Stomach (tissue), 4 donors: ENCODE measurements around the gene CADPS.

Source experiments
- POLR2AphosphoS5 ChIP-seq, 3 donors: sonication (generic); formaldehyde crosslinking; IDR thresholded peaks; one replicate each; pipeline ENCODE4 v1.6.1; 2016; ENCODE audit warnings: antibody characterized with exemption in 3 of 3
- TF ChIP-seq, protein P1 (sequence below), 7 experiments: fragments of 450-650 bp in 4 of 7; fragments of 200-600 bp in 3 of 7; sonication (generic) in 3 of 7; IDR thresholded peaks; one replicate each; pipeline ENCODE4 v1.5.1; 2016 to 2019; ENCODE audit warnings: antibody characterized with exemption in 7 of 7, control low read depth in 2 of 7, mild to moderate bottlenecking in 1 of 7

DNA sequence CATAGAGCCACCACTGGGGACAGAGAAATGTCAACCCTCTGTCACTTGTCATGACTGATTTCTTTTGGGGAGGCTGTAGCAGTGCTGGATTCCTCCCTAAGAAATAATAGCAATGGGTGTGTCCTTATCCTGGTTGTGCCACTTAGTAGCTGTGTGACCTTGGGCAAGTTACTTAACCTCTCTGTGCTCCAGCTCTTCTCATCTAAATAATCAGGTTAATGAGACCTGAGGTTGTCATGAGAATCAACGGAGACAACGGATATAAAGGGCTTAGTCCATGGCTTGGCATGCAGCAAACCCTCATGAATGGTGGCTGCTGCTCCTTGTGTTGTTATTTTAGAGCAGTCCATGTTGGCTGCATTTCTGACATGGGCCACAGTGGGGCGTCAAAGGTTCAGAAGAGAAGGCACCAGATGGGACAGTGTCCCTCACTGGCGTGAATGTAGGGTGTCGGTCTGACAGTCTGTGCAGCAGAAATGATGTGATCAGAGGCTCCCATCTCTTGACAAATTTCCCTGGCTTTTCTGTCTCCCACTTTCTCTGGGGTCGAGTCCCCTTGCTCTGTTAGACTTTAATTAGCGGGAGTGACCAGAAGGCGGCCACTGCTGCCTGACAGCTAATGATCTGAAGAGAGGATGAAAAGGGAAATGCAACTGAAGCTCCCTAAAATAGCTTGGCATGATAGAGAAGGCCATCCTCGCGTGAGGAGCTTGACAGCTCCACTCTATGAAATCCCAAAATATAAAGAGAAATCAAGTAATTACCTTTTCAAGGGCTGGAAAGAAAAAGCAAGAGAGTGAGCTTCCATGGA, 209.4 kb downstream of the CADPS start:
- TF ChIP-seq POLR2AphosphoS5 (IDR thresholded peaks at IDR 0.05), result no peak
- TF ChIP-seq, protein P1, sequence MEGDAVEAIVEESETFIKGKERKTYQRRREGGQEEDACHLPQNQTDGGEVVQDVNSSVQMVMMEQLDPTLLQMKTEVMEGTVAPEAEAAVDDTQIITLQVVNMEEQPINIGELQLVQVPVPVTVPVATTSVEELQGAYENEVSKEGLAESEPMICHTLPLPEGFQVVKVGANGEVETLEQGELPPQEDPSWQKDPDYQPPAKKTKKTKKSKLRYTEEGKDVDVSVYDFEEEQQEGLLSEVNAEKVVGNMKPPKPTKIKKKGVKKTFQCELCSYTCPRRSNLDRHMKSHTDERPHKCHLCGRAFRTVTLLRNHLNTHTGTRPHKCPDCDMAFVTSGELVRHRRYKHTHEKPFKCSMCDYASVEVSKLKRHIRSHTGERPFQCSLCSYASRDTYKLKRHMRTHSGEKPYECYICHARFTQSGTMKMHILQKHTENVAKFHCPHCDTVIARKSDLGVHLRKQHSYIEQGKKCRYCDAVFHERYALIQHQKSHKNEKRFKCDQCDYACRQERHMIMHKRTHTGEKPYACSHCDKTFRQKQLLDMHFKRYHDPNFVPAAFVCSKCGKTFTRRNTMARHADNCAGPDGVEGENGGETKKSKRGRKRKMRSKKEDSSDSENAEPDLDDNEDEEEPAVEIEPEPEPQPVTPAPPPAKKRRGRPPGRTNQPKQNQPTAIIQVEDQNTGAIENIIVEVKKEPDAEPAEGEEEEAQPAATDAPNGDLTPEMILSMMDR (IDR thresholded peaks at IDR 0.05), result peak in 5 of 7 experiments; percentile 39 to 56 (median 51)
